Lung (tissue), 12 donors: ENCODE results near the gene CFAP221. TPM values are rescaled to one million over a fixed set of nuclear protein-coding genes. Genes with fewer than 3 reads are reported as not detected.

Source experiments
- ATAC-seq: fragments of 200-7000 bp; cut with Tn5 transposase; one replicate; pipeline ENCODE4 v1.9.1; 2020; ENCODE audit warnings: moderate number of reproducible peaks; ENCODE audit not compliant: insufficient read depth, low FRiP score
- DNase-seq, 3 donors: peaks; one replicate each; pipeline ENCODE4 v3.0.0-alpha.2; 2013 to 2017
- H3K27ac ChIP-seq, 2 donors: one replicate each; pipeline ENCODE4 v1.5.1; 2013; ENCODE audit warnings: mild to moderate bottlenecking in 2 of 2, moderate library complexity in 2 of 2, control low read depth in 1 of 2, inconsistent platforms in 1 of 2, low read depth in 1 of 2, low read length in 1 of 2
- H3K27me3 ChIP-seq, 3 donors: one replicate each; pipeline ENCODE4 v1.5.1; 2013; ENCODE audit warnings: low read length in 2 of 3; ENCODE audit not compliant: control insufficient read depth in 3 of 3, insufficient read depth in 3 of 3
- H3K36me3 ChIP-seq, 4 donors: one replicate each; pipeline ENCODE4 v1.5.1; 2013; ENCODE audit warnings: low read length in 4 of 4, mild to moderate bottlenecking in 1 of 4, moderate library complexity in 1 of 4; ENCODE audit not compliant: control insufficient read depth in 4 of 4, insufficient read depth in 4 of 4
- H3K4me1 ChIP-seq, 5 donors: one replicate each; pipeline ENCODE4 v1.5.1; 2013; ENCODE audit warnings: low read length in 5 of 5, mild to moderate bottlenecking in 2 of 5, moderate library complexity in 1 of 5; ENCODE audit not compliant: control insufficient read depth in 5 of 5, insufficient read depth in 5 of 5
- H3K4me3 ChIP-seq: one replicate; pipeline ENCODE4 v1.5.1; 2013; ENCODE audit warnings: mild to moderate bottlenecking, control low read depth, moderate library complexity
- H3K9ac ChIP-seq, 2 donors: one replicate each; pipeline ENCODE4 v1.5.1; 2013; ENCODE audit warnings: low read length in 2 of 2, control low read depth in 1 of 2; ENCODE audit not compliant: insufficient read depth in 1 of 2
- H3K9me3 ChIP-seq, 4 donors: one replicate each; pipeline ENCODE4 v1.5.1; 2013; ENCODE audit warnings: low read length in 3 of 4, mild to moderate bottlenecking in 1 of 4, moderate library complexity in 1 of 4; ENCODE audit not compliant: control insufficient read depth in 4 of 4, insufficient read depth in 3 of 4
- CTCF ChIP-seq: IDR thresholded peaks from 2 replicates; pipeline ENCODE4 v1.5.1; 2012; ENCODE audit warnings: mild to moderate bottlenecking; ENCODE audit errors: control extremely low read depth, extremely low read depth
- WGBS, 2 donors: extraction: QIAGEN DNeasy Blood & Tissue Kit; methylation state at CpG; one replicate each; pipeline ENCODE4 v1.1.7; 2013; 5-methylcytosine and 5-hydroxymethylcytosine counted together
- polyA plus RNA-seq, 2 donors: library from polyadenylated mRNA; stranded (reverse); fragments of 200-250 nt; gene quantifications; one replicate each; pipeline ENCODE4 v1.2.1, GENCODE V29; 2013
- total RNA-seq, 2 donors: library from RNA; depleted of rRNA in 1 of 2; stranded (reverse); fragments of >200 nt in 1 of 2; gene quantifications; one replicate each; pipeline ENCODE4 v1.2.1, GENCODE V29; 2014 to 2021
- donor health status: control.
- donor health status: control.
- donor health status: Bipolar disorder and iron deficiency.
- donor health status: healthy.
- donor health status: DM: yes; HTN: yes; CAD: no.

Gene CFAP221
- total and polyA plus RNA-seq, 4 donors, result 8.6 to 63.5 (median 29.3) TPM

GRCh38 chr2:119583291-119583690 is 39.0 kb downstream of the CFAP221 start:
- no peak overlapping the region for H3K4me3 ChIP-seq
- ATAC-seq (no peak), DNase-seq (no peak)
- H3K4me1 ChIP-seq, result peaks cover 0 to 8% (median 0%) of the 10 kb centered on the region in 5 donors
- TF ChIP-seq CTCF, result no peak
- H3K9me3 ChIP-seq, result peaks cover 0 to 2% (median 0%) of the 10 kb centered on the region in 4 donors
- no peak overlapping the region for H3K27ac ChIP-seq
- no peak overlapping the region for H3K9ac ChIP-seq
- H3K36me3 ChIP-seq, result no peaks in the 10 kb centered on the region
- H3K27me3 ChIP-seq, result no peaks in the 10 kb centered on the region

- no peak overlapping the region for H3K9ac ChIP-seq
- DNase-seq (no peak), ATAC-seq (no peak)
Observed at GRCh38 chr2:119584469-119584868, 40.2 kb downstream of the CFAP221 start.

GRCh38 chr2:119586085-119586484 is 41.8 kb downstream of the CFAP221 start:
- ATAC-seq (no peak), DNase-seq (peak in 1 of 3 donors; percentile 26)
- Histone ChIP-seq H3K4me1 (peaks cover 0 to 5% (median 0%) of the 10 kb centered on the region in 5 donors), H3K4me3 (no peak overlapping the region), H3K9me3 (peaks cover 0 to 2% (median 0%) of the 10 kb centered on the region in 4 donors), H3K36me3 (no peaks in the 10 kb centered on the region), H3K27ac (no peak overlapping the region), H3K9ac (peak overlapping the region in 1 of 2 donors; percentile 16), H3K27me3 (no peaks in the 10 kb centered on the region)
- TF ChIP-seq CTCF, result no peak
- 48 to 56% methylated on average over 3 of the region's 3 CpGs for WGBS, 2 donors

More at GRCh38 chr2:119584469-119584868, 40.2 kb downstream of the CFAP221 start:
- no peak for TF ChIP-seq CTCF
- H3K9me3 ChIP-seq, result peaks cover 0 to 2% (median 0%) of the 10 kb centered on the region in 4 donors
- H3K36me3 ChIP-seq, result no peaks in the 10 kb centered on the region
- no peak overlapping the region for H3K4me3 ChIP-seq
- H3K27ac ChIP-seq, result no peak overlapping the region
- H3K4me1 ChIP-seq, result peaks cover 0 to 6% (median 0%) of the 10 kb centered on the region in 5 donors
- H3K27me3 ChIP-seq, result no peaks in the 10 kb centered on the region

GRCh38 chr2:119590873-119591272 is 46.6 kb downstream of the CFAP221 start:
- Histone ChIP-seq H3K4me1 (peaks cover 0 to 4% (median 0%) of the 10 kb centered on the region in 5 donors), H3K27me3 (no peaks in the 10 kb centered on the region), H3K4me3 (no peak overlapping the region), H3K9me3 (no peaks in the 10 kb centered on the region), H3K9ac (no peak overlapping the region), H3K27ac (no peak overlapping the region), H3K36me3 (no peaks in the 10 kb centered on the region)
- ATAC-seq (no peak), DNase-seq (no peak)
- WGBS, 2 donors, result 62 to 76% methylated on average over 3 of the region's 3 CpGs
- no peak for TF ChIP-seq CTCF
